Measurements from ENCODE around the gene IP6K3. TPM values are rescaled to one million over a fixed set of nuclear protein-coding genes. Genes with fewer than 3 reads are reported as not detected.
A peak's percentile ranks its signal among the peaks of the same experiment; 100 is the strongest.

IP6K3 gene
- total RNA-seq, 1 donor from 2014 or later = 47.6 TPM

- no peak for ATAC-seq
- DNase-seq (ENCODE audit: missing footprints) = peak; percentile 11
- intact Hi-C loops (cut with DNase I) = no loop called here
Observed at GRCh38 chr6:33688451-33689147, 58.1 kb downstream of the IP6K3 start.

- intact Hi-C loops (cut with DNase I) = no loop called here
- ATAC-seq = no peak
- peak; percentile 27 for DNase-seq (ENCODE audit: missing footprints)
Observed at GRCh38 chr6:33688006-33688405, 58.7 kb downstream of the IP6K3 start.

GRCh38 chr6:33686981-33687975, 59.4 kb downstream of the IP6K3 start:
- peak; percentile 59 for DNase-seq (ENCODE audit: missing footprints)
- no peak for ATAC-seq
- intact Hi-C loops (cut with DNase I) = no loop called here

GRCh38 chr6:33686225-33686924, 60.3 kb downstream of the IP6K3 start:
- intact Hi-C loops (cut with DNase I) = no loop called here
- DNase-seq (ENCODE audit: missing footprints) = peak; percentile 53
- no peak for ATAC-seq

- ATAC-seq (no peak), DNase-seq (ENCODE audit: missing footprints) (peak; percentile 59)
- intact Hi-C loops (cut with DNase I) = no loop called here
Observed at GRCh38 chr6:33685411-33686224, 61.1 kb downstream of the IP6K3 start.

GRCh38 chr6:33684983-33685382, 61.7 kb downstream of the IP6K3 start:
- ATAC-seq (no peak), DNase-seq (ENCODE audit: missing footprints) (peak; percentile 45)
- intact Hi-C loops (cut with DNase I) = no loop called here

GRCh38 chr6:33684428-33684896, 62.2 kb downstream of the IP6K3 start:
- intact Hi-C loops (cut with DNase I) = no loop called here
- ATAC-seq (no peak), DNase-seq (ENCODE audit: missing footprints) (peak; percentile 62)

GRCh38 chr6:33683576-33684427, 62.9 kb downstream of the IP6K3 start:
- DNase-seq (ENCODE audit: missing footprints) (peak; percentile 46), ATAC-seq (no peak)
- intact Hi-C loops (cut with DNase I) = no loop called here

GRCh38 chr6:33683051-33683571, 63.6 kb downstream of the IP6K3 start:
- no peak for ATAC-seq
- DNase-seq (ENCODE audit: missing footprints) = no peak
- intact Hi-C loops (cut with DNase I) = no loop called here

GRCh38 chr6:33682341-33682740, 64.4 kb downstream of the IP6K3 start:
- DNase-seq (ENCODE audit: missing footprints) (no peak), ATAC-seq (no peak)
- intact Hi-C loops (cut with DNase I) = no loop called here

- ATAC-seq (no peak), DNase-seq (ENCODE audit: missing footprints) (no peak)
- intact Hi-C loops (cut with DNase I) = no loop called here
Observed at GRCh38 chr6:33679761-33680160, 66.9 kb downstream of the IP6K3 start.

GRCh38 chr6:33678932-33679490, 67.7 kb downstream of the IP6K3 start:
- intact Hi-C loops (cut with DNase I) = no loop called here
- ATAC-seq = no peak
- no peak for DNase-seq (ENCODE audit: missing footprints)

GRCh38 chr6:33678233-33678931, 68.3 kb downstream of the IP6K3 start:
- DNase-seq (ENCODE audit: missing footprints) = no peak
- no peak for ATAC-seq
- intact Hi-C loops (cut with DNase I) = no loop called here

- DNase-seq (ENCODE audit: missing footprints) (no peak), ATAC-seq (no peak)
- intact Hi-C loops (cut with DNase I) = no loop called here
Observed at GRCh38 chr6:33677689-33678088, 69.0 kb downstream of the IP6K3 start.

- ATAC-seq (no peak), DNase-seq (ENCODE audit: missing footprints) (no peak)
- intact Hi-C loops (cut with DNase I) = no loop called here
Observed at GRCh38 chr6:33677143-33677660, 69.5 kb downstream of the IP6K3 start.

- ATAC-seq = no peak
- intact Hi-C loops (cut with DNase I) = no loop called here
Observed at GRCh38 chr6:33676416-33677142, 70.1 kb downstream of the IP6K3 start.

More at GRCh38 chr6:33676416-33677142, 70.1 kb downstream of the IP6K3 start:
- no peak for DNase-seq (ENCODE audit: missing footprints)

All from Right ventricle myocardium inferior (tissue), 1 donor.